ENCODE measurements around the gene TMPRSS9. TPM values are rescaled to one million over a fixed set of nuclear protein-coding genes. Genes with fewer than 3 reads are reported as not detected.

The TMPRSS9 gene
- total RNA-seq, 1 donor from 2014 or later = not detected

GRCh38 chr19:2433854-2434253 is 73.8 kb downstream of the TMPRSS9 start:
- no peak overlapping the region for H3K4me3 Mint-ChIP-seq (ENCODE audit: low read depth)
- no peak for TF ChIP-seq CTCF (IDR thresholded peaks at IDR 0.05; ENCODE audit: unreplicated experiment)
- no peaks in the 10 kb centered on the region for H3K27me3 Mint-ChIP-seq
- H3K9me3 Mint-ChIP-seq (ENCODE audit: low read depth) = no peaks in the 10 kb centered on the region
- DNase-seq (ENCODE audit: low spot score, unreplicated experiment) = no peak
- peaks cover 9% of the 10 kb centered on the region for H3K36me3 Mint-ChIP-seq (ENCODE audit: insufficient read depth)
- H3K27ac Mint-ChIP-seq = no peak overlapping the region
- H3K4me1 Mint-ChIP-seq (ENCODE audit: low read depth) = no peaks in the 10 kb centered on the region

GRCh38 chr19:2434267-2434666 is 74.2 kb downstream of the TMPRSS9 start:
- no peak for TF ChIP-seq CTCF (IDR thresholded peaks at IDR 0.05; ENCODE audit: unreplicated experiment)
- H3K27ac Mint-ChIP-seq = peak overlapping the region; percentile 64
- H3K36me3 Mint-ChIP-seq (ENCODE audit: insufficient read depth) = peaks cover 9% of the 10 kb centered on the region
- no peaks in the 10 kb centered on the region for H3K9me3 Mint-ChIP-seq (ENCODE audit: low read depth)
- H3K4me3 Mint-ChIP-seq (ENCODE audit: low read depth) = no peak overlapping the region
- no peaks in the 10 kb centered on the region for H3K4me1 Mint-ChIP-seq (ENCODE audit: low read depth)
- no peaks in the 10 kb centered on the region for H3K27me3 Mint-ChIP-seq
- no peak for DNase-seq (ENCODE audit: low spot score, unreplicated experiment)

- Mint-ChIP-seq H3K36me3 (ENCODE audit: insufficient read depth) (peaks cover 7% of the 10 kb centered on the region), H3K9me3 (ENCODE audit: low read depth) (no peaks in the 10 kb centered on the region), H3K4me3 (ENCODE audit: low read depth) (no peak overlapping the region), H3K27ac (peak overlapping the region; percentile 69), H3K4me1 (ENCODE audit: low read depth) (no peaks in the 10 kb centered on the region), H3K27me3 (no peaks in the 10 kb centered on the region)
- no peak for TF ChIP-seq CTCF (IDR thresholded peaks at IDR 0.05; ENCODE audit: unreplicated experiment)
- no peak for DNase-seq (ENCODE audit: low spot score, unreplicated experiment)
Measured at GRCh38 chr19:2434721-2435265, 74.7 kb downstream of the TMPRSS9 start.

GRCh38 chr19:2436384-2436783 is 76.3 kb downstream of the TMPRSS9 start:
- Mint-ChIP-seq H3K27me3 (no peaks in the 10 kb centered on the region), H3K4me3 (ENCODE audit: low read depth) (no peak overlapping the region), H3K4me1 (ENCODE audit: low read depth) (no peaks in the 10 kb centered on the region), H3K36me3 (ENCODE audit: insufficient read depth) (peaks cover 6% of the 10 kb centered on the region), H3K9me3 (ENCODE audit: low read depth) (no peaks in the 10 kb centered on the region), H3K27ac (no peak overlapping the region)
- no peak for DNase-seq (ENCODE audit: low spot score, unreplicated experiment)
- no peak for TF ChIP-seq CTCF (IDR thresholded peaks at IDR 0.05; ENCODE audit: unreplicated experiment)

GRCh38 chr19:2436926-2437325 is 76.9 kb downstream of the TMPRSS9 start:
- H3K27ac Mint-ChIP-seq = no peak overlapping the region
- H3K27me3 Mint-ChIP-seq = no peaks in the 10 kb centered on the region
- no peak overlapping the region for H3K4me3 Mint-ChIP-seq (ENCODE audit: low read depth)
- no peak for TF ChIP-seq CTCF (IDR thresholded peaks at IDR 0.05; ENCODE audit: unreplicated experiment)
- H3K4me1 Mint-ChIP-seq (ENCODE audit: low read depth) = no peaks in the 10 kb centered on the region
- H3K36me3 Mint-ChIP-seq (ENCODE audit: insufficient read depth) = peaks cover 5% of the 10 kb centered on the region
- no peak for DNase-seq (ENCODE audit: low spot score, unreplicated experiment)
- no peaks in the 10 kb centered on the region for H3K9me3 Mint-ChIP-seq (ENCODE audit: low read depth)
